AG04450 (cell line): ENCODE results near the gene C17orf67. TPM values are rescaled to one million over a fixed set of nuclear protein-coding genes. Genes with fewer than 3 reads are reported as not detected.

Experiments
- CTCF ChIA-PET: fragments of 300-600, 350-600 bp; formaldehyde crosslinking; extraction: SDS; loops from one replicate; lab custom pipeline; 2022; ENCODE audit warnings: antibody characterized with exemption, inconsistent platforms; lab: Charles Lee
- POLR2A ChIA-PET: fragments of 350-600 bp; formaldehyde crosslinking; extraction: SDS; loops from one replicate; lab custom pipeline; 2021; ENCODE audit warnings: antibody characterized with exemption, inconsistent platforms; lab: Yijun Ruan, JAX
- DNase-seq: peaks from one replicate; pipeline ENCODE4 v3.0.0-alpha.2; 2011; ENCODE audit warnings: low read depth, low spot score
- H3K27ac ChIP-seq: one replicate; pipeline ENCODE4 v1.5.1; 2012; ENCODE audit warnings: low read depth, low read length, control low read depth
- H3K27me3 ChIP-seq: one replicate; pipeline ENCODE4 v1.6.0; 2012; ENCODE audit warnings: low read length; ENCODE audit not compliant: control insufficient read depth, insufficient read depth
- H3K4me3 ChIP-seq: 2 replicates; pipeline ENCODE4 v1.5.1; 2011; ENCODE audit warnings: mild to moderate bottlenecking, low read depth, low read length, control low read depth
- H3K9me3 ChIP-seq: 2 replicates; pipeline ENCODE4 v1.5.1; 2012; ENCODE audit warnings: low read length; ENCODE audit not compliant: control insufficient read depth, insufficient read depth
- polyA plus RNA-seq: library from polyadenylated mRNA; depleted of rRNA; stranded (reverse); fragments of >200 nt; gene quantifications from 2 replicates; pipeline ENCODE4 v1.2.3, GENCODE V29; 2011
- TF ChIP-seq, protein P1 (sequence below): IDR thresholded peaks from 2 replicates; pipeline ENCODE4 v1.5.1; 2011; ENCODE audit warnings: low read depth, low read length, control low read depth, inconsistent platforms

The C17orf67 gene
- polyA plus RNA-seq, 1 experiment = 0.76 TPM

DNA sequence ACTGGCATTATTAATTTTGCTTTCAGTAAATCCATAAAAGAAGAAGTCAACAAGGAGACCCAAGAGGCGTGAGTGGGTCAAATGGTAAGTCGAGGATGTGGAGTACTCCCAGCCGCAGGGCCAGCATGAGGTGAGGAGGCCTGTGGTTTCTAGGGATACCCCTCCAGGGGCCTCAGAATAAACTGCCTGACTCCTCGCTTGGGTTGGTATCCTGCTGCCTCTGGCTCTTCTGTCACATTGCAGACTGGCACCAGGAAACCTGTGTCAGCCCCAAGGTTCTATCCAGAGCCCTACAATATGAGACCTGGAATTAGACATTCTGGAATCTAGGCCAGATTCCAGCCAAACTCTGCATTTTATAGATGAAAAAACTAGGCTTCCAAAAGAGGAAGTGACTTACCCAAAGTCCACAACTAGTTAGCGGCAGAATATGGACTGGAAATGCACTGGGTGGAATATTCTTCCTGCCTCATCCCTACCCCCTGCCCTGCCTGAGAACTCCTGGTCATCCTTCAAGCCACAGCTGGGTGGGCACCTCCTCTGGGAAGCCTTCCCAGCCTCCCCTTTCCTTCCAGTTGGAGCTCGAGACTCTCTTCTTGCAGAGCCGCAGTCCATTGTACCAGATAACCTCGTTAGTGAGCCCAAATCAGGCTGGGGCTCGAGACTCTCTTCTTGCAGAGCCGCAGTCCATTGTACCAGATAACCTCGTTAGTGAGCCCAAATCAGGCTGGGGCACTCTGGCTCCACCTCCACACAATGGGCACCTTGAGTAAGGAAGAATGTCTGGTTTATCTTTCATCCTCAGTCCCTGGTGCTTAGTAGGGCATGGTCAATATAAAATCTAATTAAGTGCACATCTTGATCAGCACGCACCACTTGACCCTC is 22.6 kb downstream of the C17orf67 start:
- Histone ChIP-seq H3K4me3 (no peak overlapping the region), H3K27me3 (no peaks in the 10 kb centered on the region), H3K27ac (no peak overlapping the region), H3K9me3 (no peaks in the 10 kb centered on the region)
- ChIA-PET CTCF (no interaction called here), POLR2A (no interaction called here)
- TF ChIP-seq, protein P1, sequence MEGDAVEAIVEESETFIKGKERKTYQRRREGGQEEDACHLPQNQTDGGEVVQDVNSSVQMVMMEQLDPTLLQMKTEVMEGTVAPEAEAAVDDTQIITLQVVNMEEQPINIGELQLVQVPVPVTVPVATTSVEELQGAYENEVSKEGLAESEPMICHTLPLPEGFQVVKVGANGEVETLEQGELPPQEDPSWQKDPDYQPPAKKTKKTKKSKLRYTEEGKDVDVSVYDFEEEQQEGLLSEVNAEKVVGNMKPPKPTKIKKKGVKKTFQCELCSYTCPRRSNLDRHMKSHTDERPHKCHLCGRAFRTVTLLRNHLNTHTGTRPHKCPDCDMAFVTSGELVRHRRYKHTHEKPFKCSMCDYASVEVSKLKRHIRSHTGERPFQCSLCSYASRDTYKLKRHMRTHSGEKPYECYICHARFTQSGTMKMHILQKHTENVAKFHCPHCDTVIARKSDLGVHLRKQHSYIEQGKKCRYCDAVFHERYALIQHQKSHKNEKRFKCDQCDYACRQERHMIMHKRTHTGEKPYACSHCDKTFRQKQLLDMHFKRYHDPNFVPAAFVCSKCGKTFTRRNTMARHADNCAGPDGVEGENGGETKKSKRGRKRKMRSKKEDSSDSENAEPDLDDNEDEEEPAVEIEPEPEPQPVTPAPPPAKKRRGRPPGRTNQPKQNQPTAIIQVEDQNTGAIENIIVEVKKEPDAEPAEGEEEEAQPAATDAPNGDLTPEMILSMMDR = no peak
- no peak for DNase-seq

DNA sequence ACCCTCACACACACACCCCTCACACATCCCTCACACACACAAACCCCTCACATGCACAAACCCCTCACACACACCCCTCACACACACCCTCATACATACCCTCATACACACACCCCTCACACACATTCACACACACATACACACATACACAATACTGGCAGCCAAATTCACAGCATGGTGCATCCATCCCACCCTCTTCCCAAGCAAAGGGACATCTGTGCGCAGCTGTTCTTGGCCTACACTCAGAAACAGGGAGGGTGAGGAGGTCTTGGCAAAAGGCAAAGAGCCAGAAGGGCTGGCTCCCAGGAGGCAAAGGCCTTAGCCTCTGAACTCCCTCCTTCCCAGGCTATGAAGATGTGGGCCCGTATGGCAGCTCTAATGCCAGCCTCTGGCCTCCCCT is 23.4 kb downstream of the C17orf67 start:
- no peak for DNase-seq
- ChIA-PET CTCF (no interaction called here), POLR2A (no interaction called here)
- no peaks in the 10 kb centered on the region for H3K27me3 ChIP-seq
- TF ChIP-seq, protein P1 = no peak
- no peak overlapping the region for H3K4me3 ChIP-seq
- no peak overlapping the region for H3K27ac ChIP-seq
- H3K9me3 ChIP-seq = no peaks in the 10 kb centered on the region

DNA sequence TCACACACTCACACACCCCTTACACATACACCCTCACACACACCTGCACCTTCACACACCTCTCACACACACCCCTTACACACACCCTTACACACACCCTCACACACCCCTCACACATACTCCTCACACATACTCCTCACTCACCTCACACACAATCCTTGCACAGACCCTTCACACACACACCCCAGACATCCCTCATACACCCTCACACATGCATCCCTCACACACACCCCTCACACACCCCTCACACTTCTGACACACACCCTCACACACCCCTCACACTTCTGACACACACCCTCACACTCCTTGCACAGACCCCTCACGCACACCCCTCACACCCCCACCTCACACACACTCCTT is 23.9 kb downstream of the C17orf67 start:
- TF ChIP-seq, protein P1 = no peak
- Histone ChIP-seq H3K27me3 (no peaks in the 10 kb centered on the region), H3K4me3 (no peak overlapping the region), H3K27ac (no peak overlapping the region), H3K9me3 (no peaks in the 10 kb centered on the region)
- POLR2A ChIA-PET = no interaction called here
- CTCF ChIA-PET = no interaction called here
- DNase-seq = no peak

DNA sequence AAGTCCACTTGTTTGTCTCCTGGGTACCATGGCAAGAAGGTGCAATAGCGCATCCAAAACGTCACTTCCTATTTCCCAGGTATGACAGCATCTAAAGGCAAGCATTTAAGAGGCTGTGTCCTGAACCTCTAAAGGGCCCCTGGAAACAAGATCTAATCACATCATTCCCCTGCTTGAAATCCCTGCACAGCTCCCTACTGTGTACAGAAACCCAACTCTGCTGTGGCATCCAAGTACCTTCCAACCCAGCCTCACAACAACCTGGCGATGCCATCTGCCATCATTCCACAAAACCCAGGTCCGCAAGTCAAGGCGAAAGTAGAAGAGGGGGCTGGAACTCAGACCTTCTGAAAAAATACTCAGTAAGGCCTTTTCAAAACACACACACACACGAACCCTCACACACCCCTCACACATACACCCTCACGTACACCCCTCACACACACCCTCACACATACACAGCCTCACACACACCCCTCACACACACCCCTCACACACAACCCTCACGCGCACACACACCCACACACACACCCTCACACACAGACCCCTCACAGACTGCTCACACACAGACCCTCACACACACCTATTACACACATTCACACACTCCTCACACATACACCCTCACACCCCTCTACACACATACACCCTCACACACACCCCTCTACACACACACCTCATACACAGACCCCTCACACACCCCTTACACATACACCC is 24.5 kb downstream of the C17orf67 start:
- TF ChIP-seq, protein P1 = no peak
- Histone ChIP-seq H3K4me3 (no peak overlapping the region), H3K27me3 (no peaks in the 10 kb centered on the region), H3K27ac (no peak overlapping the region), H3K9me3 (no peaks in the 10 kb centered on the region)
- ChIA-PET CTCF (no interaction called here), POLR2A (interaction anchor here (0.7 kb wide), 1 partner anchor 58 kb away, joined by 3 read pairs; no protein-coding TSS in a partner anchor)
- no peak for DNase-seq

DNA sequence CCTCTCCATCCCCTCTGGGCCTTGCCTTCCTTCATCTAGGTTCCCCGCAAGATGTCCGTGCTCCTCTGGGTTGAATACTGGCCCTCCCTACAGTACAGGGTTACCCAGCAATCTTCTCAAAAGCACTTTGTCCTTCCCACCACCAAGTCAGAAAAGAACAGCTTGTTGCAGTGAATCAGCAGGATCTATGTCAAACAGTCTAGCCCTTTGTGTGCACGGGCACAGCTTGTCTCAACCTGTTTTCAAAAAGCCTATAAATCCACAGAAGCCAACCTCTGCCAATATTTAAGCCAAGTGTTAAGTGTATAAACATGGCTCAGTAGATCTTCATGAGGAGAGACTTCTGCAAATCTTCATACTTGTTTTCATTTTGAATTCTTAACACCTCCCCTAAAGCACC is 25.2 kb downstream of the C17orf67 start:
- ChIA-PET POLR2A (no interaction called here), CTCF (interaction anchor here (2.2 kb wide), 1 partner anchor 11 kb away, joined by 17 read pairs; no protein-coding TSS in a partner anchor)
- H3K4me3 ChIP-seq = no peak overlapping the region
- H3K27ac ChIP-seq = no peak overlapping the region
- no peaks in the 10 kb centered on the region for H3K9me3 ChIP-seq
- no peaks in the 10 kb centered on the region for H3K27me3 ChIP-seq
- TF ChIP-seq, protein P1 = no peak
- DNase-seq = no peak
